Measurements from ENCODE around the gene SERTAD1. TPM values are rescaled to one million over a fixed set of nuclear protein-coding genes. Genes with fewer than 3 reads are reported as not detected.

Gene SERTAD1
- total RNA-seq, 1 experiment from 2014 or later, result 8.6 TPM

DNA sequence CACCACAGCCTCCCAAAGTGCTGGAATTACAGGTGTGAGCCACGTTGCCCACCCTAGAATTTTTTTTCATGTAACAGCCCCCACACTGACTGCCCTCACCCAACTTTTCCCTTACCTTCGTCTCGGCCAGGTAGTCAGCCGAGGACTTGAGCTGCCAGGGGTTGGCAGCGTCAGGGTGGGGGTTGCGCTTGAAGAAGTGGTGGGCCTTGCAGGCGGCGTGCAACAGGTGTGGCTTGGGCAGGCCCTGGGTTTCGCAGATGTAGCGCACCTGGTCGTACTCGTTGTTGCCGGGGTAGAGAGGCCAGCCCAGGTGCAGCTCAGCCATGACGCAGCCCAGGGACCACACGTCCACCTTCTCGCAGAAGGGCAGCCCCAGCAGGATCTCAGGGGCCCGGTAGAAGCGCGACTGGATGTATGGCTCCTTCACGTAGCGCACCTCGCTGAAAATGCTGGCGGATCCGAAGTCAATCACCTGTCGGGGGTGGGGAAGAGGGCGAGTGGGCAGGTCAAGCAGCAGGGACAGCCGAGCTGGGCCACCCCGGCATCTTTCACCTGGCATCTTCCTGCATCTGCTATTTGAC lies 42.0 kb downstream of the SERTAD1 start:
- intact Hi-C loops (cut with micrococcal nuclease; ENCODE audit: unreplicated experiment), result no loop called here
- Mint-ChIP-seq H3K9me3 (ENCODE audit: unreplicated experiment) (no peaks in the 10 kb centered on the region), H3K4me1 (ENCODE audit: low read depth, unreplicated experiment) (peaks cover 6% of the 10 kb centered on the region), H3K36me3 (ENCODE audit: insufficient read depth, unreplicated experiment) (no peaks in the 10 kb centered on the region), H3K4me3 (ENCODE audit: unreplicated experiment) (no peak overlapping the region), H3K27me3 (ENCODE audit: insufficient read depth, unreplicated experiment) (no peaks in the 10 kb centered on the region), H3K27ac (ENCODE audit: unreplicated experiment) (no peak overlapping the region)
- TF ChIP-seq CTCF (IDR thresholded peaks at IDR 0.05; ENCODE audit: insufficient read depth in 1 of 2, low read depth in 1 of 2, low read length in 1 of 2, severe bottlenecking in 1 of 2, unreplicated experiment in 1 of 2), result no peak
- Histone ChIP-seq H3K4me3 (ENCODE audit: low read depth, low read length) (no peak overlapping the region), H3K36me3 (ENCODE audit: control insufficient read depth, insufficient read depth, low read length) (no peaks in the 10 kb centered on the region), H3K9me3 (no peaks in the 10 kb centered on the region), H3K27me3 (replicated peaks; ENCODE audit: control insufficient read depth, insufficient read depth, low read length) (no peaks in the 10 kb centered on the region), H3K4me1 (no peaks in the 10 kb centered on the region)
- DNase-seq, result no peak
- no TSS peak for BruUV-seq (replicated peaks)
- CTCF ChIA-PET, result interaction anchor here (0.5 to 0.6 kb wide), 2 partner anchors 165 to 241 kb away, joined by 3 to 4 read pairs; no protein-coding TSS in a partner anchor
- POLR2A ChIA-PET, result no interaction called here

GRCh38 chr19:40381321-40381720 lies 44.5 kb downstream of the SERTAD1 start:
- ChIA-PET CTCF (interaction anchor here (0.6 to 1.7 kb wide), 4 partner anchors 26 to 177 kb away, joined by 3 to 8 read pairs (median 6); partner anchors contain the start of genes C19orf47 and PLD3), POLR2A (no interaction called here)
- Mint-ChIP-seq H3K27ac (ENCODE audit: unreplicated experiment) (no peak overlapping the region), H3K36me3 (ENCODE audit: insufficient read depth, unreplicated experiment) (no peaks in the 10 kb centered on the region), H3K4me1 (ENCODE audit: low read depth, unreplicated experiment) (peaks cover 6% of the 10 kb centered on the region), H3K9me3 (ENCODE audit: unreplicated experiment) (no peaks in the 10 kb centered on the region), H3K27me3 (ENCODE audit: insufficient read depth, unreplicated experiment) (no peaks in the 10 kb centered on the region), H3K4me3 (ENCODE audit: unreplicated experiment) (no peak overlapping the region)
- H3K9me3 ChIP-seq, result no peaks in the 10 kb centered on the region
- H3K36me3 ChIP-seq (ENCODE audit: control insufficient read depth, insufficient read depth, low read length), result no peaks in the 10 kb centered on the region
- no peaks in the 10 kb centered on the region for H3K27me3 ChIP-seq (replicated peaks; ENCODE audit: control insufficient read depth, insufficient read depth, low read length)
- H3K4me1 ChIP-seq, result no peaks in the 10 kb centered on the region
- no TSS peak for BruUV-seq (replicated peaks)
- DNase-seq, result peak in 1 of 2 experiments; percentile 29
- intact Hi-C loops (cut with micrococcal nuclease; ENCODE audit: unreplicated experiment), result no loop called here
- no peak overlapping the region for H3K4me3 ChIP-seq (ENCODE audit: low read depth, low read length)
- TF ChIP-seq CTCF (IDR thresholded peaks at IDR 0.05; ENCODE audit: insufficient read depth in 1 of 2, low read depth in 1 of 2, low read length in 1 of 2, severe bottlenecking in 1 of 2, unreplicated experiment in 1 of 2), result peak in 1 of 2 experiments; percentile 32

DNA sequence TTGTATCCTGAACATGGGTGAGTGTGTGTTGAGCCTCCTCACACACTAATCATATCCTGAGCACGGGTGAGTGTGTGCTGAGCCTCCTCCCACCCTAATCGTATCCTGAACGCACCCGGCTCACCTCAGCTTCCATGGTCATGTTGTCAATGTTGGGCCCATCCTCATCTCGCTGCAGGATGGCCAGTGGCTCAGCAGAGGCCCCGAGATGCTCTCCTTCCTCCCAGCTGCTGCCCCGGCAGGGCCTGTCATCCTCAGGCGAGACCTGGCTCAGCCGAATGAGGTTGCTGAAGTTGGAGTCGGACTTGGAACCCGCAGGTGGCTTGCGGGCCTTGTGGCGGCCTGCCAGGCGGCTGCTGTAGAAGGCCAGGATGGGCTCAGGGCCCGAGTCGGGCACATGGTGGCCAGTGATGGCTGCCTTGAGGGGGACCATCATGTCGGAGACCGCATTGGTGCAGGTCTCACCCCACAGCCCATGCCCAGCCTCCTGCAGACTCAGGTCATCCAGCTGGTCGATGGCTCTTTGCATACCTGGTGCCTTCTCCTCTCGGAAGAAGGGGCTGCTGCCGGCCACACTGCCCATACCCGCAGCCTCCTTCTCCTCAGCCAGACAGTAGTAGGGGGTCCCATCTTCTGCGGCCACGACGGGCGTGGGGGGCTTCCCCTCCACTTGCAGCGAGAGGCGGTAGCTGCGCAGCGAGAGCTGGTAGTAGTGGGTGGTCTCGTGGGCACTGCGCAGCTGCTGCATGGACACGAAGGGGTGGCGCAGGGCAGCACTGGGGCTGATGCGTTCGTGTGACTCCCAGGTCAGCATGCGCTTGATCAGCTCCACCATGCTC lies 45.4 kb downstream of the SERTAD1 start:
- DNase-seq, result no peak
- ChIA-PET POLR2A (no interaction called here), CTCF (interaction anchor here (0.6 to 1.7 kb wide), 3 partner anchors 26 to 75 kb away, joined by 3 to 8 read pairs (median 7); partner anchors contain the start of genes C19orf47 and PLD3)
- no peaks in the 10 kb centered on the region for H3K27me3 Mint-ChIP-seq (ENCODE audit: insufficient read depth, unreplicated experiment)
- no peaks in the 10 kb centered on the region for H3K9me3 Mint-ChIP-seq (ENCODE audit: unreplicated experiment)
- no peaks in the 10 kb centered on the region for H3K36me3 ChIP-seq (ENCODE audit: control insufficient read depth, insufficient read depth, low read length)
- H3K27ac Mint-ChIP-seq (ENCODE audit: unreplicated experiment), result no peak overlapping the region
- no peak overlapping the region for H3K4me3 Mint-ChIP-seq (ENCODE audit: unreplicated experiment)
- no peaks in the 10 kb centered on the region for H3K27me3 ChIP-seq (replicated peaks; ENCODE audit: control insufficient read depth, insufficient read depth, low read length)
- no peaks in the 10 kb centered on the region for H3K36me3 Mint-ChIP-seq (ENCODE audit: insufficient read depth, unreplicated experiment)
- H3K4me1 ChIP-seq, result no peaks in the 10 kb centered on the region
- H3K9me3 ChIP-seq, result no peaks in the 10 kb centered on the region
- intact Hi-C loops (cut with micrococcal nuclease; ENCODE audit: unreplicated experiment), result no loop called here
- no TSS peak for BruUV-seq (replicated peaks)
- TF ChIP-seq CTCF (IDR thresholded peaks at IDR 0.05; ENCODE audit: insufficient read depth in 1 of 2, low read depth in 1 of 2, low read length in 1 of 2, severe bottlenecking in 1 of 2, unreplicated experiment in 1 of 2), result no peak
- peaks cover 6% of the 10 kb centered on the region for H3K4me1 Mint-ChIP-seq (ENCODE audit: low read depth, unreplicated experiment)
- H3K4me3 ChIP-seq (ENCODE audit: low read depth, low read length), result no peak overlapping the region

Data from Caco-2 (cell line).